HepG2 (cell line): ENCODE measurements around the gene MAP2K3. TPM values are rescaled to one million over a fixed set of nuclear protein-coding genes. Genes with fewer than 3 reads are reported as not detected.
A peak's percentile ranks its signal among the peaks of the same experiment; 100 is the strongest.

ENCODE experiments used
- KAT7 ChIP-seq: IDR thresholded peaks from 2 replicates; pipeline ENCODE4 v1.6.1; 2018; ENCODE audit warnings: borderline replicate concordance, missing compliant biosample characterization
- MBD4 ChIP-seq: IDR thresholded peaks from 2 replicates; pipeline ENCODE4 v1.6.1; 2012; ENCODE audit warnings: low read length, inconsistent platforms, borderline replicate concordance
- MXD4 ChIP-seq: IDR thresholded peaks from 2 replicates; pipeline ENCODE4 v1.6.1; 2016; ENCODE audit warnings: mild to moderate bottlenecking, missing biosample characterization, missing genetic modification reagents
- STAT6 ChIP-seq: sonication (generic); formaldehyde crosslinking; IDR thresholded peaks from 2 replicates; pipeline ENCODE4 v1.4.0; 2020; ENCODE audit warnings: missing genetic modification reagents, mild to moderate bottlenecking, borderline replicate concordance
- TMF1 ChIP-seq: sonication (generic); formaldehyde crosslinking; IDR thresholded peaks from 2 replicates; pipeline ENCODE4 v1.8.1; 2022; ENCODE audit warnings: low read depth, missing genetic modification reagents
- YEATS2 ChIP-seq: sonication (generic); formaldehyde crosslinking; IDR thresholded peaks from 2 replicates; pipeline ENCODE4 v1.4.0; 2020; ENCODE audit warnings: missing genetic modification reagents, borderline replicate concordance
- ZBTB44 ChIP-seq: sonication (generic); formaldehyde crosslinking; IDR thresholded peaks from 2 replicates; pipeline ENCODE4 v1.4.0; 2020; ENCODE audit warnings: missing genetic modification reagents
- ZKSCAN5 ChIP-seq: sonication (generic); formaldehyde crosslinking; IDR thresholded peaks from 2 replicates; pipeline ENCODE4 v1.5.1; 2020; ENCODE audit warnings: mild to moderate bottlenecking, missing genetic modification reagents
- ZNF12 ChIP-seq: sonication (generic); formaldehyde crosslinking; IDR thresholded peaks from 2 replicates; pipeline ENCODE4 v1.5.0; 2020; ENCODE audit warnings: missing genetic modification reagents
- ZNF124 ChIP-seq: sonication (generic); formaldehyde crosslinking; IDR thresholded peaks from 2 replicates; pipeline ENCODE4 v1.4.0; 2020; ENCODE audit warnings: missing genetic modification reagents
- ZNF430 ChIP-seq: sonication (generic); formaldehyde crosslinking; IDR thresholded peaks from 2 replicates; pipeline ENCODE4 v1.9.0; 2021; ENCODE audit warnings: mild to moderate bottlenecking, missing genetic modification reagents
- ZNF570 ChIP-seq: sonication (generic); formaldehyde crosslinking; IDR thresholded peaks from 2 replicates; pipeline ENCODE4 v1.4.0; 2020; ENCODE audit warnings: mild to moderate bottlenecking, missing genetic modification reagents, borderline replicate concordance
- ZNF619 ChIP-seq: sonication (generic); formaldehyde crosslinking; IDR thresholded peaks from 2 replicates; pipeline ENCODE4 v1.4.0; 2020; ENCODE audit warnings: mild to moderate bottlenecking, missing genetic modification reagents
- ZNF639 ChIP-seq: conservative IDR thresholded peaks from 2 replicates; pipeline ENCODE4 v1.6.1; 2018; ENCODE audit warnings: missing genetic modification reagents
- polyA plus RNA-seq, 8 experiments: library from polyadenylated mRNA; depleted of rRNA in 3 of 8; stranded (reverse) in 7 of 8; unstranded in 1 of 8; fragments of >200 nt; fragmentation: Illumina TruSeq in 4 of 8; extraction: Trizol in 4 of 8; gene quantifications; 2 replicates each; pipeline versions ENCODE4 v1.2.1 to v1.2.3, GENCODE V29; 2011 to 2016; ENCODE audit warnings: low read depth in 4 of 8, missing spikeins in 1 of 8, mixed read lengths in 1 of 8; ENCODE audit not compliant: insufficient read depth in 1 of 8
- total RNA-seq, 5 experiments: library from RNA; depleted of rRNA; stranded (reverse); fragments of >200 nt; fragmentation: Illumina TruSeq; extraction: Trizol; gene quantifications; 2 replicates each; pipeline ENCODE4 v1.2.3, GENCODE V29; 2016; ENCODE audit warnings: low read depth in 1 of 5
- TF ChIP-seq, protein P1 (sequence below): IDR thresholded peaks from 2 replicates; pipeline ENCODE4 v1.6.1; 2016; ENCODE audit warnings: missing compliant biosample characterization, missing genetic modification reagents, borderline replicate concordance
- TF ChIP-seq, protein P2 (sequence below): IDR thresholded peaks from 2 replicates; pipeline ENCODE4 v1.6.1; 2016; ENCODE audit warnings: missing biosample characterization, missing genetic modification reagents, low read depth
- TF ChIP-seq, protein P3 (sequence below): sonication (generic); formaldehyde crosslinking; IDR thresholded peaks from 2 replicates; pipeline ENCODE4 v1.8.1; 2023; ENCODE audit warnings: mild to moderate bottlenecking, missing genetic modification reagents

The MAP2K3 gene
- total and polyA plus RNA-seq, 2 of the 13 experiments (the other 11 are each of a cell fraction or from before 2014, with no cell fraction given), result 20.5 to 27.4 TPM

DNA sequence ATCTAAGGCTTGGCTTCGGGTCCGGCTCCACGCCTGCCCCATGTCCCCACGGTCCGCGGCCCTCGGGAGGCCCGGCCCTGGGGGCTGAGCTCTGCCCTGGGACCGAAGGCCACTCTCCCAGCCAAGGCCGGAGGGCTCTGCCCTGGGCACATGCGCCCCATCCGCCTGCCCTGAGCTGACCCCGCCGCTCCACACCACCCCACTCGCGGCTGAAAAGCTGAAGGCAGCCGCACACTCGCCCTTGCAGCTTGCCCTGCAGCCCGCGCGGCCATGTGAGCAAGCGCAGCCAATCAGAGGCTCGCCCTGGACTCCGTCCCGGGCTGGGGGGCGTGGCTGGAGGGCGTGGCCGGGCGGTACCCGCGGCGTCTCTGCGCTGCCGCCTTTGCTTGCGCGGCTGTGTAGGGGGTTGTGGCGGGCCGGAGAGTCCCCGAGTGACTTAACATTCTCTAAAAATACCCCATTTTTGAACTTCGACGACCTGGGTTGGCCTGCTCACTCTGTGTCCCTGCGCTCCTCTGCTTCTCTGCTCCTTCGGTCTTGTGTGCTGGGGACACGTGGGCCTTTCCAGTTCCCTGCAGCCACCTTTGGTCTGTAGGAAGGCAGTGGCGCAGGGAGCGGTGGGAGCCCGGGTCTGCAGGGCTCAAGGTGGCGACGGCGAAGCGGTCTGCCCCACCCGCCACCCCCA lies 8.8 kb upstream of the MAP2K3 start (continued):
- TF ChIP-seq ZNF619 (CRISPR knock-in tag) (peak; percentile 34; the same call in 1 of the 2 replicates), YEATS2 (CRISPR knock-in tag) (0 out of 2 replicates have a peak, but pooled peaks have one; percentile 29), TMF1 (CRISPR knock-in tag) (no peak), ZKSCAN5 (CRISPR knock-in tag) (no peak), ZNF639 (CRISPR knock-in tag) (no peak), MBD4 (no peak), ZNF570 (CRISPR knock-in tag) (no peak), ZNF124 (no peak), ZNF12 (CRISPR knock-in tag) (no peak), MXD4 (peak; percentile 55; the same call in 1 of the 2 replicates), ZBTB44 (no peak), ZNF430 (CRISPR knock-in tag) (peak; percentile 83; the same call in 1 of the 2 replicates), KAT7 (0 out of 2 replicates have a peak, but pooled peaks have one; percentile 39), STAT6 (CRISPR knock-in tag) (no peak)
- TF ChIP-seq, protein P1, sequence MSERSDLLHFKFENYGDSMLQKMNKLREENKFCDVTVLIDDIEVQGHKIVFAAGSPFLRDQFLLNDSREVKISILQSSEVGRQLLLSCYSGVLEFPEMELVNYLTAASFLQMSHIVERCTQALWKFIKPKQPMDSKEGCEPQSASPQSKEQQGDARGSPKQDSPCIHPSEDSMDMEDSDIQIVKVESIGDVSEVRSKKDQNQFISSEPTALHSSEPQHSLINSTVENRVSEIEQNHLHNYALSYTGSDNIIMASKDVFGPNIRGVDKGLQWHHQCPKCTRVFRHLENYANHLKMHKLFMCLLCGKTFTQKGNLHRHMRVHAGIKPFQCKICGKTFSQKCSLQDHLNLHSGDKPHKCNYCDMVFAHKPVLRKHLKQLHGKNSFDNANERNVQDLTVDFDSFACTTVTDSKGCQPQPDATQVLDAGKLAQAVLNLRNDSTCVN, result no peak
- TF ChIP-seq, protein P2, sequence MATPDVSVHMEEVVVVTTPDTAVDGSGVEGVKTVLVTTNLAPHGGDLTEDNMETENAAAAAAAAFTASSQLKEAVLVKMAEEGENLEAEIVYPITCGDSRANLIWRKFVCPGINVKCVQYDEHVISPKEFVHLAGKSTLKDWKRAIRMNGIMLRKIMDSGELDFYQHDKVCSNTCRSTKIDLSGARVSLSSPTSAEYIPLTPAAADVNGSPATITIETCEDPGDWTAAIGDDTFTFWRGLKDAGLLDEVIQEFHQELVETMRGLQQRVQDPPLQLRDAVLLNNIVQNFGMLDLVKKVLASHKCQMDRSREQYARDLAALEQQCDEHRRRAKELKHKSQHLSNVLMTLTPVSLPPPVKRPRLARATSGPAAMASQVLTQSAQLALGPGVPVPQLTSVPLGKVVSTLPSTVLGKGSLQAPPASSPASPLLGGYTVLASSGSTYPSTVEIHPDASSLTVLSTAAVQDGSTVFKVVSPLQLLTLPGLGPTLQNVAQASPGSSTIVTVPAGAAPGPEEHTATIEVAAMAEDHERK (CRISPR knock-in tag), result no peak
- TF ChIP-seq, protein P3, sequence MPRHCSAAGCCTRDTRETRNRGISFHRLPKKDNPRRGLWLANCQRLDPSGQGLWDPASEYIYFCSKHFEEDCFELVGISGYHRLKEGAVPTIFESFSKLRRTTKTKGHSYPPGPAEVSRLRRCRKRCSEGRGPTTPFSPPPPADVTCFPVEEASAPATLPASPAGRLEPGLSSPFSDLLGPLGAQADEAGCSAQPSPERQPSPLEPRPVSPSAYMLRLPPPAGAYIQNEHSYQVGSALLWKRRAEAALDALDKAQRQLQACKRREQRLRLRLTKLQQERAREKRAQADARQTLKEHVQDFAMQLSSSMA, result 0 out of 2 replicates have a peak, but pooled peaks have one; percentile 7
